Testis (tissue), 3 donors: Measurements from ENCODE around the gene GSTM4. TPM values are rescaled to one million over a fixed set of nuclear protein-coding genes. Genes with fewer than 3 reads are reported as not detected.

Experiments used
- DNase-seq: peaks from one replicate; pipeline ENCODE4 v3.0.0-alpha.2; 2019
- H3K27ac ChIP-seq, 2 donors: fragments of 200-600 bp; sonication (generic); one replicate each; pipeline ENCODE4 v1.5.1; 2019
- H3K27me3 ChIP-seq: fragments of 200-600 bp; sonication (generic); one replicate; pipeline ENCODE4 v1.5.1; 2019
- H3K36me3 ChIP-seq: fragments of 200-600 bp; sonication (generic); one replicate; pipeline ENCODE4 v1.5.1; 2017; ENCODE audit warnings: low read depth; ENCODE audit errors: missing control alignments
- H3K4me1 ChIP-seq: fragments of 200-600 bp; sonication (generic); one replicate; pipeline ENCODE4 v1.5.1; 2019
- H3K4me3 ChIP-seq, 2 donors: fragments of 200-600 bp; sonication (generic); one replicate each; pipeline ENCODE4 v1.5.1; 2017 to 2019
- H3K9me3 ChIP-seq: fragments of 200-600 bp; sonication (generic); one replicate; pipeline ENCODE4 v1.5.1; 2017
- CTCF ChIP-seq, 3 experiments: fragments of 450-650 bp in 2 of 3; fragments of 200-600 bp in 1 of 3; sonication (generic) in 1 of 3; IDR thresholded peaks; one replicate each; pipeline ENCODE4 v1.5.1; 2016 to 2019; ENCODE audit warnings: antibody characterized with exemption in 3 of 3, mild to moderate bottlenecking in 2 of 3, moderate library complexity in 1 of 3
- POLR2A ChIP-seq: fragments of 450-650 bp; IDR thresholded peaks from one replicate; pipeline ENCODE4 v1.6.1; 2017; ENCODE audit warnings: antibody characterized with exemption, mild to moderate bottlenecking, moderate library complexity
- WGBS, 2 donors: methylation state at CpG; one replicate each; pipeline ENCODE4 v1.1.5; 2018; 5-methylcytosine and 5-hydroxymethylcytosine counted together
- intact Hi-C: fragments of 100-400 bp; cut with DNase I; formaldehyde crosslinking; loops from one replicate; pipeline ENCODE4 v1.15.1; 2023; ENCODE audit warnings: low total_unique reads
- polyA plus RNA-seq: library from polyadenylated mRNA; stranded (reverse); fragments of 350-450 nt; fragmentation: Illumina TruSeq; extraction: RNeasy Lipid Tissue Mini Kit (QIAGEN cat#74804); gene quantifications from one replicate; pipeline ENCODE4 v1.2.3, GENCODE V29; 2014; ENCODE audit warnings: low read depth, low replicate concordance; ENCODE audit not compliant: insufficient read depth
- total RNA-seq, 2 donors: library from RNA; depleted of rRNA; stranded (reverse); fragments of >200 nt; gene quantifications; one replicate each; pipeline ENCODE4 v1.2.3, GENCODE V29; 2016

Gene GSTM4
- total and polyA plus RNA-seq, 3 donors from 2014 or later, result 42.0 to 61.8 (median 58.6) TPM

- no peak overlapping the region for H3K27ac ChIP-seq
- H3K4me3 ChIP-seq, result no peak overlapping the region
- intact Hi-C loops, result no loop called here
- no peak for DNase-seq
- H3K27me3 ChIP-seq, result no peaks in the 10 kb centered on the region
- no peaks in the 10 kb centered on the region for H3K36me3 ChIP-seq
- H3K4me1 ChIP-seq, result peaks cover 19% of the 10 kb centered on the region
- no peaks in the 10 kb centered on the region for H3K9me3 ChIP-seq
- WGBS, 2 donors, result 90 to 92% methylated on average over 2 of the region's 2 CpGs
- TF ChIP-seq POLR2A (no peak), CTCF (IDR thresholded peaks at IDR 0.05) (no peak)
These were observed 5.5 kb downstream of the GSTM4 start for GRCh38 chr1:109661391-109661790.

- WGBS, 2 donors, result 31 to 96% methylated on average over 1 of the region's 1 CpG
- Histone ChIP-seq H3K4me1 (peaks cover 16% of the 10 kb centered on the region), H3K27ac (no peak overlapping the region), H3K27me3 (no peaks in the 10 kb centered on the region), H3K4me3 (no peak overlapping the region), H3K36me3 (no peaks in the 10 kb centered on the region), H3K9me3 (no peaks in the 10 kb centered on the region)
- intact Hi-C loops, result no loop called here
- TF ChIP-seq CTCF (IDR thresholded peaks at IDR 0.05) (no peak), POLR2A (no peak)
- no peak for DNase-seq
These were observed 8.8 kb downstream of the GSTM4 start for GRCh38 chr1:109664671-109665070.

GRCh38 chr1:109667452-109668122 lies 11.7 kb downstream of the GSTM4 start, which contains the start of gene GSTM2:
Gene GSTM2, plus strand, starts transcription at chr1:109668057. Its CDS starts 59 bp downstream, at chr1:109668116.
- H3K36me3 ChIP-seq, result no peaks in the 10 kb centered on the region
- H3K27me3 ChIP-seq, result no peaks in the 10 kb centered on the region
- TF ChIP-seq CTCF (IDR thresholded peaks at IDR 0.05) (no peak), POLR2A (peak; percentile 6)
- H3K27ac ChIP-seq, result no peak within 1 kb of the TSS
- intact Hi-C loops, result no loop called here
- peak; percentile 93 for DNase-seq
- 5 to 11% methylated on average over 13 to 22 of the region's 22 CpGs for WGBS, 2 donors
- H3K4me3 ChIP-seq, result peak within 1 kb of the TSS; percentile 52 to 74
- H3K4me1 ChIP-seq, result peaks cover 10% of the 10 kb centered on the region
- no peaks in the 10 kb centered on the region for H3K9me3 ChIP-seq

- intact Hi-C loops, result no loop called here
- Histone ChIP-seq H3K27me3 (no peaks in the 10 kb centered on the region), H3K27ac (no peak overlapping the region), H3K9me3 (no peaks in the 10 kb centered on the region), H3K4me1 (peaks cover 10% of the 10 kb centered on the region), H3K36me3 (no peaks in the 10 kb centered on the region), H3K4me3 (peak overlapping the region; percentile 52 to 74)
- DNase-seq, result no peak
- TF ChIP-seq CTCF (IDR thresholded peaks at IDR 0.05) (no peak), POLR2A (no peak)
- 2 to 7% methylated on average over 18 to 25 of the region's 26 CpGs for WGBS, 2 donors
These were observed 12.3 kb downstream of the GSTM4 start for GRCh38 chr1:109668123-109668775.
